Stimulated activated CD8-positive, alpha-beta memory T cell treated with anti-CD3 and anti-CD28 coated beads, Interleukin-15, amount 100 ng/mL, for 48 hours (primary cell): ENCODE data around the gene LCTL.
"Not testable (repeated sequence)": the region's sequence is repeated elsewhere in the genome, so short reads cannot be mapped to it uniquely, and the experiment has no call there.

Source experiments
- DNase-seq, 2 donors: peaks; one replicate each; pipeline ENCODE4 v3.0.0-alpha.2; 2020; ENCODE audit warnings: low read depth in 2 of 2

Gene LCTL

DNA sequence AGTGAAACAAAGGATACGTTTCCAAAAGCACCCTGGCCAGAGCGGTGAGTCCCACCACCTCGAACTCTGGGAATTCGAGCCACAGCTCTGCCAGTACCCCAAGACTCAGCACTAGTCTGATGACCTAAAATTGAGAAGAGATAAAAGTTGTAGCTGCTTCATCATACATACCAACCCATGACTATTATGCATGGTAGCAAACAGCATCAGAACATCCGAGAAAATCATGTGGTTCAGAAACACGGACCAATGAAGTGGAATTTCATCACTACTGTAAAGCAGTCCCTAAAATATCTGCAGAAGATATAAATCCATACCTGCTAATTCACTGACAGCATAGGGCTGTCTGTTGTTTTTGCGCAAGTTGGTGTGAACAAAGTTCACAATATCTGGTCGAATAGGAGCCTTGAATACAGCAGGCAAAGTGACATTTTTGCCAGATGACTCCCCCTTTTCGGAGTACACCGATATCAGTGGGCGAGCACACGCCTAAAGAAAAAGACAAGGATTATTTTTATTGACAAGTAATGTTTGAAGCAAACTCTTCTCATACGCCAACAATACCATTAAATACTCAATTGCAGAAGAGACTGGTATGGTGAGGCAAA, 62.7 kb downstream of the LCTL start:
- not testable (repeated sequence) for DNase-seq

DNA sequence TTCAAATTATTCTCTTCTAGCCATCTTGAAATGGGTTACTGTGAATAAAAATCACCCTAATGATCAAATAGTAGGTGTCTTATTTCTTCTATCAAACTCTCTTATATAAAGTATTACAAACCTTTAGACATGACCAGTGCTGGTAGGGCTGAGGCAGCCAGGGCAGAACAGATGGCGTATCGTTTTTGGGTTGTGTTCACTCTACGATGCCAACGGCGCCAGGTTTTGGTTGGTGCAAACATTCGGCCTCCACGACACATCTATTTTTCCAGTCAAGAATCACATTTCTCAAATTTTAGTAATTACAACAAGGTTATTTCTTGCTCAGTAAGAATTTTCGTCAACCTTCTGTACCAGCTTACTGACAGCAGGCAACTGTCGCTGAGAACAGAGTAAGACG, 63.3 kb downstream of the LCTL start:
- no peak for DNase-seq

DNA sequence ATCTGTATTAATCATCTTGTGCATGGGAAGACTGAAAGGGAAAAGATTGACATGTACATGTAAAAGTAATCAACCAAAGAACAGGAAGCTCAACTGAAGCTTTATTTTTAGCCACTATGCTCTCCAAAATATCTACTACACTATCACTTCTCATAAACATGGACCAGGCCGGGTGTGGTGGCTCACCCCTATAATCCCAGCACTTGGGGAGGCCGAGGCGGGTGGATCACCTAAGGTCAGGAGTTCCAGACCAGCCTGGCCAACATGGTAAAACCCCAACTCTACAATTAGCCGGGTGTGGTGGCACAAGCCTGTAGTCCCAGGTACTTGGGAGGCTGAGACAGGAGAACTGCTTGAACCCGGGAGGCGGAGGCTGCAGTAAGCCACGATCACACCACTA, 65.5 kb downstream of the LCTL start:
- not testable (repeated sequence) for DNase-seq

DNA sequence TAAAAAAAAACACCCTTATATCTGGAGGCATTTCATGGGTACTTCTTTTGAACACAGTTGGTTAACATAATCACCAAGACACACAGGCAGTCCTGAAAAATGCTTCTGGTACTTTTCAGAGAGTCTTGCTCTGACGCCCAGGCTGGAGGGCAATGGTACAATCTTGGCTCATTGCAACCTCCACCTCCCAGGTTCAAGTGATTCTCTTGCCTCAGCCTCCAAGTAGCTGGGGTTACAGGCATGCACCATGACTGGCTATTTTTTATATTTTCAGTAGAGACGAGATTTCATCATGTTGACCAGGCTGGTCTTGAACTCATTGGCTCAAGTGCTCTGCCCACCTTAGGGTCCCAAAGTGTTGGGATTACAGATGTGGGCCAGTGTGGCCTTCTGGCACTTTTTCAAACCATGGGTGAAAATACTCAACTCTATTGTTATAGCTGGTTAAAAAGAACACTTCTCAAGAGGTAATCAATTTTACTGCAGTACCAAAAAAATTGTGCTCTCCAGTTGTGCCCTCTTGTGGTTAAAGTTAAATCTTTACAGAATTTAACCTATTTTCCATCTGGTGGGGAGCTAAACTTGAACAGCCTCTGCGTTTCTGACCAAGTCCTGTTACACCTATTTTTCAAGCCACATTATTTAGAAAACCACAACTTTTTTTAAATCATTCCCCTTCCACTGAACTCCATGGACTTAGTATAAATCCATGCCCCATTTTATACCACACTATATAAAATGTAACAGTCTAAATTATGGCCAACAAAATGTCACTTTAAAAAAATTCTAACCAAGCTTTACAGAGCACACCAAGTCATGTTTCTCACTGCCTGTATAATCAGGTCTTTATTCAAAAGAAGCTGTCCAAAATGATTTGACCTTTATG, 67.1 kb downstream of the LCTL start:
- DNase-seq: no peak
